NCI-H2227 (cell line): ENCODE measurements around the gene TBR1.
A peak's percentile ranks its signal among the peaks of the same experiment; 100 is the strongest.

ENCODE experiments used
- DNase-seq: peaks from one replicate; lab custom pipeline; 2025; ENCODE audit not compliant: unreplicated experiment; lab: John Stamatoyannopoulos, UW

The TBR1 gene

DNA sequence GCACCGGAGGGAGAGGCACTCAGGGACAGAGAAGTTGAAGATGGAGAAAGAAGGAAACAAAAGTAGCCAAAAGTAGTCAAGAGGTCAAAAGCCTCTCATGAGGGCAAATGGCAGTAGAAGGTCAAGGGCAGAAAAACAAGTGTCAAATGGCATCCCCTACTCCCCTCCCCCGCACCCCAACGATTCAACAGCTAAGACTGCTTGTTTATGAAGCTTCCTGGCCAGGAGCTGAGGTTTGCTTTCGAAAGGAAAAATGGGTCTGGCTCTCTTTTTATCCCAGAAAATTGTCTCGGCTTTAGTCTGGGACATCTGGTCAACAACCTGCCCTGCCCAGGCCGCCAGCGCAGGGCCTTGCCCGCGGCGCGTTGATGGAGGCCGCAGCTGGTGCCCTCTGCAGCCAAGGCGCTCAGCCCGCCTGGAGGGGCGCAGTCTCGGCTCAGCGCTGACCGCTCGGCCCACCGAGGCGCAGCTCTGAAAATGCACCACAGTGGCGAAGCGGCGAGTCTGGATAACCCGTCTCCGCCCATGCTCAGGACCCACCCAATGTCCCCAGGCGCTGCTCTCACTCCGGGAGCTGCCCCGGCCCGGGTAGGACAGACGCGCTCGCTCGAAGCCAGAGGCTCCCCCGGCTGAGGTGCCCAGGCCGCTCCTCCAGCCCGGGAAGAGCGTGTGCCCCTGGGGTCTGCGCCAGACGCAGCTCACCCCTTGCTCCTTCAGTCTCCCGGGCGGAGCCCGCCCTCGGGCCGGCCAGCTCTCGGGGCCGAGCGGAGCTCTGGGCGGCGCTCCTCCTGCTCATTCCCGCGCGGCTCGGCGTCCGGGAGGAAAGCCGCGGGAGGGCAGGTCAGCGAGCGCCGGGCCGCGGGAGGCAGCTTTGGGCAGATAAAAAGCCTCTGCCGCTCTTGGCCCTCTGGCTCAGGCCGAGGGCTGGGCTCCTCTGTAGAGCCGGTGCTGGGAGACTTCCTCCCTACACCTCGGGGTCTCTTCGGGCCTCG lies 1.8 kb upstream of the TBR1 start:
- DNase-seq = peak; percentile 80

DNA sequence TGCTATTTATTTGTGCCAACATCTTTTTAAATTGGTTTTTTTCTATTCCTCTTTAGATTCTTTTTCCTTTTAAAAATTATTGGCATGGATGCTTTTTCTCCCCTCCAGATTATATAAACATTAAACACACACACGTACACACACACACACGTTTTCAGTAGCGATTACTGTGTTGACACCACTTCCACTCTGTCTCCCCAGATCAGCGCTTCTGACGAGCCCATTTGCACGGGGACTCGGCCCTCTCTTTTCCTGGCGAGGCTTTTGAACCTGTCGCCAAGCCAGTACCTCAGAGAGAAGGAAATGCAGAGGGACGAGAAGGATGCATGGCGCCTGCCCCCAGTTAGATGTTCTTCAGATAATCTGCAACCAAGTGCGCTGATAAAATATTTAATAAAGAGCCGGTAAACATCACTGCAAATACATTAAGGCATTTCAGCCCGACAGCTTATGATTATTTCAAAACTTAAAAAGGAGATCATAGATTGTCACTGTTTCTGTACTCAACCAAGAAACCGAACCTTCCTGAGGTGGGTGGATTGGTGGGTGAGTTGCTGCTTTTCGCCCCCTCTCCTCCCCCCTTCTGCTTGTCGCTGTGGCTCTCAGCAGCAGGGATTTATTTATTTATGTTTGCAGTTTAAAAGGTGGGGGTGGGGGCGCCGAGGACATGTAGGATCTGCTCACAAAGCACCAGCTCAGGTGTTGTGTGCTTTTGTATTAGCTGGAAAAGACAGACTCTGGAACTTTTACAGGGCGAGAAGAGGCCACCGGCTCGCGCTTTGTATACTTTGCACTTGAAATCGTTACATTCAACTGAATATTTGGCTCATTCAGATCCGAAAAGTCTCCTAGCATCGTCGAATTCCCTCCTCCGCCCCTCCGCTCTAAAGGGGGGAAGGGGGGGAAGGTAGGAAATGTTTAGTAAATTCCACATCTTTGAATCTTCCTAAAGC lies 787 bp upstream of the TBR1 start:
- peak; percentile 35 for DNase-seq

DNA sequence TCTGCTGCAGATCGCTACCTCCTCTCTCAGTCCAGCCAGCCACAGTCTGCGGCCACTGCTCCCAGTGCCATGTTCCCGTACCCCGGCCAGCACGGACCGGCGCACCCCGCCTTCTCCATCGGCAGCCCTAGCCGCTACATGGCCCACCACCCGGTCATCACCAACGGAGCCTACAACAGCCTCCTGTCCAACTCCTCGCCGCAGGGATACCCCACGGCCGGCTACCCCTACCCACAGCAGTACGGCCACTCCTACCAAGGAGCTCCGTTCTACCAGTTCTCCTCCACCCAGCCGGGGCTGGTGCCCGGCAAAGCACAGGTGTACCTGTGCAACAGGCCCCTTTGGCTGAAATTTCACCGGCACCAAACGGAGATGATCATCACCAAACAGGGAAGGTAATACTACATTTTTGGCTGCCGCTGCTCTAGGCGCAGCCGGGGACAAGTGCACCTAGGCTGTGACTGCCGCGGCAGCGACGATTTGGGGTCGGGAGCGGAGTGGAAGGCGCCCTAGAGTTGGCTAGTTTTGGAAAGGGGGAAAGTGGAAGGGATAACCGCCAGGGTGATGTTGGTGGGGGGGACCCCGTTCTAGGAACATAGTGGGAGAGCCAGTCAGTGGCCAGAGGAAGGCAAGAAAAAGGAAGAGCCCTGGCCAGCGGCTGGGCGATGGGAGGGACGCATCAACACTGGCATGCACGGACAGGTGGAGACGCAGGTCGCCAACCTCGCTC lies 776 bp downstream of the TBR1 start:
- peak; percentile 33 for DNase-seq

DNA sequence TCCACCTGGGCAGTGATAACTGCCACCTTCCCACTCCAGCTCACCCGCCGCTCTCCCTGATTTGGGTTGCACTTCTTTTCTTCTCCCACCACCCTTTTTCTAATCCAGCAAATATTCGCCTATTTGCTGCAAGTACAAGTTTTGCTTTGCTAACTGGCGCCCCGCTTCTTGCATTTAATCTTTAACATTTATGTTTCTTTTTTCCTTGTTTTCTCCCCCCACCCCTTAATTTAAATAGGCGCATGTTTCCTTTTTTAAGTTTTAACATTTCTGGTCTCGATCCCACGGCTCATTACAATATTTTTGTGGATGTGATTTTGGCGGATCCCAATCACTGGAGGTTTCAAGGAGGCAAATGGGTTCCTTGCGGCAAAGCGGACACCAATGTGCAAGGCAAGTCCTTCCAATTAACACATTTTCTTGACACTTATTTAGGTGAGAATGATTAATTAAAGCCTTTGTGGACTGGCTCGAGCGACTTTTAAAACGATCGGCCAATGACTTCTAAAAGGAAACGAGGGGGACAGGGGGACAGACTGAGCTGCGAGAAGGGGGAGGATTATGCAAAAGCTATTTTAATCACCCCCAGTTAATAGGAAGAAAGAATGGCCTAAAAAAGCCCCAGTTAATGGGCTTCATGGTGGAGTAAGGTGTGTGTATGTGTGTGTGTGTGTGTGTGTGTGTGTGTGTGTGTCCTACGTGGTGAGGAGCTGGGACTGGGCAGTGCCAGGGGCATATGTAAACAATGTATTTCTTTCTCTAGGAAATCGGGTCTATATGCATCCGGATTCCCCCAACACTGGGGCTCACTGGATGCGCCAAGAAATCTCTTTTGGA lies 1.6 kb downstream of the TBR1 start:
- DNase-seq = peak; percentile 27

DNA sequence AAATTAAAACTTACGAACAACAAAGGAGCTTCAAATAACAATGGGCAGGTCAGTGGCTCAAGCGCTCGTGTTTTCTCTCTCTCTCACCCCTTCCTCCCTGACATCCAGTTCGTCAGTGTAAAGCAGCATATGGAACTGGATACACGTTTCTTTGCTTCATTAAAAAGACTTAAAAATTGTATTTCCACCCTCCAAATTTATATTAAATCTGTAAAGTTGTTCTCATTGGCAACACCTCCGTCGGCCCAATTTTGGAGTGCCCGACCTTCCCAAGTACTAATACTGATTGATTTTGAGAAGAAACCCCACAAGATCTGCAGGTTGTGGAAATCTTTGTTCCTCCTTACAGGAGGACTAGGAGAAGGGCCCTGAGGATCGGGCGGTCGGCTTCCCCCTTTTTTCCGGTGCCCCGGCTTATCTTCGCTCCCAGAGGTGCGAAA lies 2.2 kb downstream of the TBR1 start:
- DNase-seq = no peak

DNA sequence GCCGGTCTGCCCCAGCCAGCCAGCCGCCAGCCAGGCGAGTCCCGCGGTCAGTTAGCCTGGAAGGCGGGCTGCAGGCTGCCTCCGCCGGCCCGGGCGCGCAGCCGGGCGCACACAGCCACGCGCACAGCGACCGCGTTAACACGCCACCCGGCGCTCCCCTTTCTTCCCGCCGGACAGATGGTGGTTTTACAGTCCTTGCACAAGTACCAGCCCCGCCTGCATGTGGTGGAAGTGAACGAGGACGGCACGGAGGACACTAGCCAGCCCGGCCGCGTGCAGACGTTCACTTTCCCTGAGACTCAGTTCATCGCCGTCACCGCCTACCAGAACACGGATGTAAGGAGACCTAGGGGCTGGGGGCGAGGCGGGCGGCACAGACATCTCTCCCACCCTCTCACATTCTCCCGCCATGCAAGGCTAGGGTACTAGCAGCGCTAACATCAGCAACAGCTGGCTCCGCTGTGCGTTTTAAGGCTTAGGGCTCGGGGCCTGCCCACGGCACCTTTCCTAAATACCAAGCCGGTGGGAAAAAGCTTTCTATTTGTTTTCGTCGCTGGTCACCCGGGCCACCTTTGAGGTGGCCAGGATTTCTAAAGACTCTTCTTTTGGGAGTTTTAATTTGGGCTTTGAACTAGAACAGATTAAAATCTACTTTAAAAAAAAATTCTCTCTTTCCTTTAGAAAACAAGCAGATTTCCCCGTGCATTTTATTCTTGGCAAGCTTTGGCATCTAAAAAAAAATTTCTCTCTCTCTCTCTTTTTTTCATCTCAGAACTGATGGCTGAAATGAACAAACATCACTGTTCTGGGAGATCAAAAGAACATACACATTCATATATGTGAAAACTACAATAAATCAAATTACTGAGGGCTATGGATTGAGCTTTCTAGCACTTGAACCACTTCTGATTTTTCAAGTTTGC lies 2.9 kb downstream of the TBR1 start:
- DNase-seq = peak; percentile 78

DNA sequence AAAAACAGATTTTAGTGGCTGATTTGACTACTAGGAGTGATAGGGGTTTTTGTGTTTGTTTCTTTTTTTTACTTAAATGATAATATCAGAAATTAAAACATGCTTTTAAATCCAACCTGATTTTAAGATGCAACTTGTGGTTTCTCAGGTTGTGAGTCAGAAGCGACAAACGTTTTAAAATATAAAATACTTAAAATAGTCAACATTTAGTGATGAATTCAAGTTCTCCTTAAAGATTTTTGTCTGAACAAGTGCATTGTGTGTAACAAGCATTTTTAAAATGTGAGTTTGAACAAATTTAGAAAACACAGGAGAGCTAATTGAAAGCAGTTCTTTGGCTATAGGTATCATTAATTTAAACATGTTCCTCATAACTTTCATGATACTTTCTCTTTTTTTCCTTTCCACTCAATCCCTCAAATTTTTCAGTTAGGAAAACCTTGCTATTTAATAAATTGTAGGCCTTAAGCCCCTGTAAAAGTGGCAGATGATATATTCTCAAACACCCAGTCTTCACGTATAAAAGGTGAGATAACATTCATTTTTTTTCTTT lies 3.6 kb downstream of the TBR1 start:
- no peak for DNase-seq

DNA sequence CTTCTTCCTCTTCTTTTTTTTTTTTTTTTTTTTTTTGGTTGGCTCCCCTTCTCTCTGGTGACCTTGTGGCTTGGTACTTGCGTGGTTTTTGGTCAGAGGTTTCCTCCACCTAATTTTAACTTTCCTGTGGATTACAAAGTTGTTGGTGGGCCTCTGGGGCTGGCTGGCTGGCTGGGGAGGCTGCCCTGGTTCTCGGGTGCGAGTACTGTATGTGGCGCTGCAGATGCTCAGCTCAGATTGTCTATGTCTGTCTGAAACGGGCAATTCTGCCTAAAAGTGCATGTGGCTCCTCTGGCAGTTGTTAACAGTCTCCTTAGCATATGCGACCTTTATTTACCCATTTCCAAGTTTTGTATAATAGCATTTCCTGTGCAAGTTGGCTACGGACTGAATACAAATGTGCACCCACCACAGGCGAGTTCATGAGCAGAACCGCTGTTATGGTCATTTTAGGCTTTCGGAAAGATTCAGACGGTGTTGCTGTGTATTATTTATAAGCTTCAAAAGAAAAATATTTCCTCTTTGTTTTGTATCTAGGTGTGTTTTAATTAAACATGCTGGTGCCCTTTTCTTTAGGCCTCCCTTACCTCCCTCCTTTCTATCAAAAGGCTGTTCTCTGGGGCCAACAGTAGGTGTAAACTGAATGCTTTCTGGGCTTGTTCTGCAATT lies 4.4 kb downstream of the TBR1 start:
- no peak for DNase-seq

DNA sequence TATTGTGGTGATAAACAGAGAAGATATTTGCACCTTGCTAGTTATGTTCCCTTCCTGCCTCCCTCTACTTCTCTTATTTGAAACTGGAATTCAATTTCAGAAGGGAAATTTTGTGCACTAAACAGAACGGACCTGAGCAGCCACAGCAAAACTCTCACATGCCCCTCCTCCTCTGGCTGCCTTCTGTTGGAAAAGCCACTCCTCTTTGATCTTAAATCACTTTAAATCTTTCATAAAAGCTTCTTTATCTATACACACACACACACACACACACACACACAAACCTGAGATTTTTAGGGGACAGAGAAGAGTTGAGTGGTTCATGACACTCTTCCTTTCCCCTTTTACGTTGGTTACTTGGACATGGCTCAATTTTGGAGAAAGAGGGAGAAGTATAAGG lies 5.6 kb downstream of the TBR1 start:
- DNase-seq = no peak

DNA sequence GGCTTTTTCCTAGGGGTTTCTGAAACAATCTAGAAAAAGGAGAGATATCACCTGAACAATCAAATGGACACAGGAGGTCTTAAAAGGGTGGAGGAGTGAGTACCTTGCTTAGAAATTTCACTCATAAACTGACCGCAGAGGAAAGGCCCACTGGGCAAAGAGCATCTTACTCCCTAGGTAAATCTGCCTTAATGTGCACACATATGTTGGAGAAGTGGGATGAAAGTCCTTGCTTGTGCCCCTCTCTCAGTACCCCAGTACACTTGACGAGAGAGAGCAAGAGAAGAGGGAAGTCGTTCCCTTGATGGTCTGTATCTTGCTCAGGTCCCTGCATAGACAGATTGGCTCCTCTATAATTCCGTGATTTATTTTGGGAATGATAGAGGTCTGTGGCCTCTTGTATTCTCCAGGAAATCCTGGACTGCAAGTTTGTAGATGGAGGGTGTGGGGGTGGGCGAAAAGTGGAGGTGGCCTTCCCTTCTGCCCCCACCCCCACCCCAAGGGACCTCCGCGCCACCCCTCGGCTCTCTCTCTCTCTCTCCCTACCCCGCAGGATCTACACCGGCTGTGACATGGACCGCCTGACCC lies 6.8 kb downstream of the TBR1 start:
- DNase-seq = no peak

DNA sequence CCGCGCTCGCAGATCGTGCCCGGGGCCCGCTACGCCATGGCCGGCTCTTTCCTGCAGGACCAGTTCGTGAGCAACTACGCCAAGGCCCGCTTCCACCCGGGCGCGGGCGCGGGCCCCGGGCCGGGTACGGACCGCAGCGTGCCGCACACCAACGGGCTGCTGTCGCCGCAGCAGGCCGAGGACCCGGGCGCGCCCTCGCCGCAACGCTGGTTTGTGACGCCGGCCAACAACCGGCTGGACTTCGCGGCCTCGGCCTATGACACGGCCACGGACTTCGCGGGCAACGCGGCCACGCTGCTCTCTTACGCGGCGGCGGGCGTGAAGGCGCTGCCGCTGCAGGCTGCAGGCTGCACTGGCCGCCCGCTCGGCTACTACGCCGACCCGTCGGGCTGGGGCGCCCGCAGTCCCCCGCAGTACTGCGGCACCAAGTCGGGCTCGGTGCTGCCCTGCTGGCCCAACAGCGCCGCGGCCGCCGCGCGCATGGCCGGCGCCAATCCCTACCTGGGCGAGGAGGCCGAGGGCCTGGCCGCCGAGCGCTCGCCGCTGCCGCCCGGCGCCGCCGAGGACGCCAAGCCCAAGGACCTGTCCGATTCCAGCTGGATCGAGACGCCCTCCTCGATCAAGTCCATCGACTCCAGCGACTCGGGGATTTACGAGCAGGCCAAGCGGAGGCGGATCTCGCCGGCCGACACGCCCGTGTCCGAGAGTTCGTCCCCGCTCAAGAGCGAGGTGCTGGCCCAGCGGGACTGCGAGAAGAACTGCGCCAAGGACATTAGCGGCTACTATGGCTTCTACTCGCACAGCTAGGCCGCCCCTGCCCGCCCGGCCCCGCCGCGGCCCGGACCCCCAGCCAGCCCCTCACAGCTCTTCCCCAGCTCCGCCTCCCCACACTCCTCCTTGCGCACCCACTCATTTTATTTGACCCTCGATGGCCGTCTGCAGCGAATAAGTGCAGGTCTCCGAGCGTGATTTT lies 7.6 kb downstream of the TBR1 start:
- peak; percentile 65 for DNase-seq

DNA sequence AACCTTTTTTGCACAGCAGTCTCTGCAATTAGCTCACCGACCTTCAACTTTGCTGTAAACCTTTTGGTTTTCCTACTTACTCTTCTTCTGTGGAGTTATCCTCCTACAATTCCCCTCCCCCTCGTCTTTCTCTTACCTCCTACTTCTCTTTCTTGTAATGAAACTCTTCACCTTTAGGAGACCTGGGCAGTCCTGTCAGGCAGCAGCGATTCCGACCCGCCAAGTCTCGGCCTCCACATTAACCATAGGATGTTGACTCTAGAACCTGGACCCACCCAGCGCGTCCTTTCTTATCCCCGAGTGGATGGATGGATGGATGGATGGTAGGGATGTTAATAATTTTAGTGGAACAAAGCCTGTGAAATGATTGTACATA lies 8.3 kb downstream of the TBR1 start:
- DNase-seq = peak; percentile 51

DNA sequence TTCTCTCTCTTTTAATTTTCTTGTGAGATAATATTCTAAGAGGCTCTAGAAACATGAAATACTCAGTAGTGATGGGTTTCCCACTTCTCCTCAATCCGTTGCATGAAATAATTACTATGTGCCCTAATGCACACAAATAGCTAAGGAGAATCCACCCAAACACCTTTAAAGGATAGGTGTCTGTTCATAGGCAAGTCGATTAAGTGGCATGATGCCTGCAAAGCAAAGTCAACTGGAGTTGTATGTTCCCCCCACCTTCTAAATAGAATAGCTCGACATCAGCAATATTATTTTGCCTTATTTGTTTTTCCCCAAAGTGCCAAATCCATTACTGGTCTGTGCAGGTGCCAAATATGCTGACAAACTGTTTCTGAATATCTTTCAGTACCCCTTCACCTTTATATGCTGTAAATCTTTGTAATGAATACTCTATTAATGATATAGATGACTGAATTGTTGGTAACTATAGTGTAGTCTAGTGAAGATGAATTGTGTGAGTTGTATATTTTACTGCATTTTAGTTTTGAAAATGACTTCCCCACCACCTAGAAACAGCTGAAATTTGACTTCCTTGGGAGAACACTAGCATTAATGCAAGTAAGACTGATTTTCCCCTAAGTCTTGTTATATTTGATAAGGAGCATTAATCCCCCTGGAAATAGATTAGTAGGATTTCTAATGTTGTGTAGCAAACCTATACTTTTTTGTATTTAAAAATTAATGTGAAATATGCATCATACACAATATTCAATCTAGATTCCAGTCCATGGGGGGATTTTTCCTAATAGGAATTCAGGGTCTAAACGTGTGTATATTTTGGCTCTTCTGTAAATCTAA lies 9.0 kb downstream of the TBR1 start:
- DNase-seq = no peak

DNA sequence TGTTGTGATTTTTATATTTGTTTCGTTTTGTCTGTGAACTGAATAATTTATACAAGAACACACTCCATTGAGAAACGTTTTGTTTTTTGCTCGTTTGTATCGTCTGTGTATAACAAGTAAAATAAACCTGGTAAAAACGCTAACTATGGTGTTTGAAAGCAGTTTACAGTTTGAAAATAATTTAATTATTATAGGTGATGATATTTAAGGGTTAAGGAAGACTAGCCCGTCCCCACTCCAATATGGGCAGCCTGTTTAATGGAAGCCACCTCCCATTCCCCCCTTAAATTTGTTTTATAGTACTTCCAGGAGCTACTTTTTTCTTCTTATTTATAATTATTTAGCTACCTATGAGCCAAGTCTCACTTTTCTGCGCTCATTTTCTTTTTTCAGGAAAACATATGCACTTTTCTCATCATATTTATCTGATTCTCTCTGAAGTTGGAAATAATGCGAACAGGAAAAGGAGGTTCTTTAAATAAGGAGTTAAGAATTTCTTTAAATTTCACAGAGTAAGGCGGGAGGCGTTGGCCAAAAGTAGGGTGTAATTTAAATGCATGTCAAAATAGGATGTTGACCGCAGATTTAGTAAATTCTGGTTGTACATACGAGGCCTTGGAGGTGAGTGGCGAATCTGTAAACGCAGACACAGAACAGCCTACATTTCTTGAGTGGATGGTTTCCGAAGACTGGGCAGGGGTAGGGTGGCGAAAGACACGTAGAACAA lies 9.8 kb downstream of the TBR1 start:
- no peak for DNase-seq

DNA sequence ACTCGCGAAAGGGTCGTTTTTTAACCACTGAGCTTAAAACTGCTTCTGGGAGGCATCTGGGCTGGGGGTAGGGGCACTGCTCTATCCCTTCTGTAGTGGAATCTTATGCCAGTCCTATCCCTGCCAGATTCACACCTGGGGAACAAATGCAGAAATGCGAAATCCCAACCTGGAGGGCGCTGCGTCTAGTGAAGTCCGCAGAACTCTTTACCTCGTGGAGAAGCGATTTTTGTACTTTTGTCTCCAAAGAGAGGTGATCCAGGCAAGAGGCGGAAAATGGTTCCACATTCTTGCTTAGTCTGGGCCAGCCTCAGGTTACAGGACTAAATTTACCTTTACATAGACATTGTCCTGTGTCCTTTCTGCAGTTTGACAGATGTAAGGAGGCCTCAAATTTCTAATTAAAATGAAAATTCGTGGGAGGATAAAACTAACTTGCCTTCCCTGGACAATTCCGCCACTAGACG lies 10.4 kb downstream of the TBR1 start:
- DNase-seq = no peak
